BLaER1 treated with 17β-estradiol and CSF1 and Interleukin-3, amounts not matched to agents 10 nM and 100 nM (cell line): ENCODE results near the gene LNPEP.

Source experiments
- H3K27ac ChIP-seq, 11 experiments: shearing (Covaris generic); formaldehyde crosslinking; 2 replicates each; pipeline ENCODE4 v1.8.1; 2022
- H3K27me3 ChIP-seq, 11 experiments: shearing (Covaris generic); formaldehyde crosslinking; 2 replicates each; pipeline ENCODE4 v1.8.1; 2022
- H3K36me3 ChIP-seq, 11 experiments: shearing (Covaris generic); formaldehyde crosslinking; 2 replicates each; pipeline ENCODE4 v1.8.1; 2022
- H3K4me1 ChIP-seq, 10 experiments: shearing (Covaris generic); formaldehyde crosslinking; 2 replicates each; pipeline ENCODE4 v1.8.1; 2022
- H3K4me2 ChIP-seq, 11 experiments: shearing (Covaris generic); formaldehyde crosslinking; 2 replicates each; pipeline ENCODE4 v1.8.1; 2022
- H3K4me3 ChIP-seq, 10 experiments: shearing (Covaris generic); formaldehyde crosslinking; 2 replicates each; pipeline ENCODE4 v1.8.1; 2022
- H3K9ac ChIP-seq, 11 experiments: shearing (Covaris generic); formaldehyde crosslinking; 2 replicates each; pipeline ENCODE4 v1.8.1; 2022
- H3K9me3 ChIP-seq, 11 experiments: shearing (Covaris generic); formaldehyde crosslinking; replicated peaks in 1 of 11; 2 replicates each; pipeline ENCODE4 v1.8.1; 2022
- H4K20me1 ChIP-seq, 11 experiments: shearing (Covaris generic); formaldehyde crosslinking; 2 replicates each; pipeline ENCODE4 v1.8.1; 2022
- Cebpa-rat ChIP-seq, 11 experiments: shearing (Covaris generic); IDR thresholded peaks; 2 replicates each; pipeline ENCODE4 v1.8.1; 2022

The LNPEP gene

DNA sequence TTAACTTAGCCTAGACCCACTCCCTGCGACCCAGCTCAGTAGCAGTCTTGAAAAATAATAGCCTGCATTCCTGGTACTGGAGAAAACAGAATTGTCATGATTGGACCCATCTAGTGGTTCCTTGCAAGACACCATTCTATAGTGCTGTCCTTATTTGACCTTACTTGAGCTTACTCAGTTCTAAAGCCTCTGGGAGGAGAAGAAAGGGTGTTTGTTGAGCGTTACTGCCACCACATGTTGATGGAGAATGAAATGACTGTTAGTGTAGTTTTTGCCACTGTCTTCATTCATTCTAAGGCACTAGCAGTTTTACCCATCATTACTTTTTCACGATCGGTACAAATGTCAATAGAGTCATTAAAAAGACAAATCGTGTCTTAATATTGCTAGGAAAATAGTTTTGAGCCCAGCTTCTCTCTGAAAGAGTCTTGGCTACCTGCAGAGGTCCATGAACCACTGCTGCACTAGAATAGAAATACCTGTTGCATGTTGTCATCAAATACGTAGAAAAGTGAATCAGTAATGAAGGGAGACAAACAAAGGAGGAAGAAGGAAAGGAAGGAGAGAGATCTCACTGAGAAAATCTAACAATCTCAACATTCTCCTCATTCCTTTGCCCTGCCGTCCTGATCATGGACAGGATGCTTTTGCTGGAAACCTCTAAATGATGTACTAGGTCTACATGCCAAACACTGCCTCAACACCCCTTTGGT lies 110.5 kb downstream of the LNPEP start:
- Histone ChIP-seq H3K27me3 (no peaks in the 10 kb centered on the region), H3K36me3 (no peaks in the 10 kb centered on the region), H3K27ac (no peak overlapping the region), H3K9ac (no peak overlapping the region), H3K4me3 (no peak overlapping the region), H3K4me2 (no peak overlapping the region), H3K4me1 (peaks cover 0 to 19% (median 5%) of the 10 kb centered on the region in 10 experiments; a peak in 9 of 20 replicates), H4K20me1 (no peaks in the 10 kb centered on the region), H3K9me3 (peaks cover 0 to 4% (median 0%) of the 10 kb centered on the region in 11 experiments; a peak in 3 of 22 replicates)
- no peak for TF ChIP-seq Cebpa-rat (IDR thresholded peaks at IDR 0.05)

- Histone ChIP-seq H3K4me2 (no peak overlapping the region), H3K4me1 (peaks cover 0 to 19% (median 5%) of the 10 kb centered on the region in 10 experiments; a peak in 9 of 20 replicates), H3K9me3 (peaks cover 0 to 9% (median under 1%) of the 10 kb centered on the region in 11 experiments; a peak in 6 of 22 replicates), H3K27ac (no peak overlapping the region), H3K4me3 (no peak overlapping the region), H3K9ac (no peak overlapping the region), H3K36me3 (no peaks in the 10 kb centered on the region), H3K27me3 (no peaks in the 10 kb centered on the region), H4K20me1 (no peaks in the 10 kb centered on the region)
- no peak for TF ChIP-seq Cebpa-rat (IDR thresholded peaks at IDR 0.05)
Observed at GRCh38 chr5:97047076-97047475, 111.2 kb downstream of the LNPEP start.

- Histone ChIP-seq H3K9ac (no peak overlapping the region), H3K4me3 (no peak overlapping the region), H3K4me2 (peak overlapping the region in 6 of 11 experiments; percentile 5 to 75 (median 54); a peak in 11 of 22 replicates), H4K20me1 (no peaks in the 10 kb centered on the region), H3K36me3 (no peaks in the 10 kb centered on the region), H3K27me3 (no peaks in the 10 kb centered on the region), H3K4me1 (peaks cover 0 to 19% (median 5%) of the 10 kb centered on the region in 10 experiments; a peak in 9 of 20 replicates), H3K27ac (peak overlapping the region in 3 of 11 experiments; percentile 26 to 39 (median 31); a peak in 4 of 22 replicates), H3K9me3 (peaks cover 0 to 15% (median 5%) of the 10 kb centered on the region in 11 experiments; a peak in 8 of 22 replicates)
- no peak for TF ChIP-seq Cebpa-rat (IDR thresholded peaks at IDR 0.05)
Observed at GRCh38 chr5:97049175-97049574, 113.3 kb downstream of the LNPEP start.

DNA sequence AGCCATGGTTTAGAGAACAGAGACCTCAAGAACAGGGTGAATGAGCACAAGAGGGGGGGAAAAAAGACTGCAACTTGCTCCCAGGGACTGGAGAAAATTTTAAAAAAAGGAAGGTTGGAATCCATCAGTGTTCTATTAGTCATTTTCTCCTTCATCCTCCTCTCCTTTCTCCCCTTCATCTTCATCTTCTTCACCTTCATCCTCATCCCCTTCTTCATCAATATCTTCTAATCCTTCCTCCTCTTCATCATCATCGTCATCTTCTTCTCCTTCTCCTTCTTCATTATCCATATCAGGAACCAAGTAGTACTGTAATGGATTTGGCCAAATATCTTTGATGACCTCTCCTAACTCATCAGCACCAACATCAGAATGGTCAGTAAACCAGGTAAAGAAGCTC lies 120.4 kb downstream of the LNPEP start:
- Histone ChIP-seq H3K27me3 (no peaks in the 10 kb centered on the region), H3K36me3 (no peaks in the 10 kb centered on the region), H3K4me1 (no peaks in the 10 kb centered on the region), H4K20me1 (no peaks in the 10 kb centered on the region), H3K9me3 (peaks cover 14 to 35% (median 20%) of the 10 kb centered on the region in 11 experiments; a peak in 21 of 22 replicates), H3K4me3 (no peak overlapping the region), H3K4me2 (no peak overlapping the region), H3K27ac (no peak overlapping the region), H3K9ac (no peak overlapping the region)
- TF ChIP-seq Cebpa-rat (IDR thresholded peaks at IDR 0.05), result no peak

DNA sequence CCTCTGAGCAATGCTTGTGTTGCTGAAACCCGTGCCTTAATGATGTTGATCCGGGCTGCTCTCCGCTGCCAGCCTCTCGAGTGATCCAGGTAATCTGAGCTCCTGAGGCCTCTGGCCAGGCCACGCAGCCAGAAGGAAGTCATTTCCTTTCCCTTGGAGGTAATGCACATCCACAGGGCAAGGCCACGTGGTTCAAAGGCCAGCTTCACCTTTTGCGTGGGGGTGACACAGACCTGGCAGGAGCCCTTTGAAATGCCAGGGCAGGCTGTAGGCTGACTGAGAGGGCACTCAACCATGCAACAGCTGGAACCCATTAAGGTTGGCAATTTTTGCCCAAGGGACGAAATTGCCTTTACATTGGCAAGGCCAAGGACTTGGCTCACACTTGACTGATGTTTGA lies 126.2 kb downstream of the LNPEP start:
- H3K27ac ChIP-seq, result no peak overlapping the region
- no peaks in the 10 kb centered on the region for H4K20me1 ChIP-seq
- peaks cover 8 to 22% (median 18%) of the 10 kb centered on the region in 11 experiments; a peak in 21 of 22 replicates for H3K9me3 ChIP-seq
- H3K36me3 ChIP-seq, result no peaks in the 10 kb centered on the region
- H3K4me1 ChIP-seq, result peaks cover 0 to 4% (median 0%) of the 10 kb centered on the region in 10 experiments; a peak in 1 of 20 replicates
- H3K27me3 ChIP-seq, result no peaks in the 10 kb centered on the region
- no peak overlapping the region for H3K4me3 ChIP-seq
- TF ChIP-seq Cebpa-rat (IDR thresholded peaks at IDR 0.05), result no peak
- H3K9ac ChIP-seq, result no peak overlapping the region
- no peak overlapping the region; a peak in 1 of 22 replicates for H3K4me2 ChIP-seq

GRCh38 chr5:97063251-97063650 lies 127.4 kb downstream of the LNPEP start:
- peaks cover 8 to 22% (median 18%) of the 10 kb centered on the region in 11 experiments; a peak in 21 of 22 replicates for H3K9me3 ChIP-seq
- H3K27me3 ChIP-seq, result no peaks in the 10 kb centered on the region
- H3K27ac ChIP-seq, result no peak overlapping the region
- H3K4me3 ChIP-seq, result no peak overlapping the region
- H3K9ac ChIP-seq, result no peak overlapping the region
- peaks cover 0 to 4% (median 0%) of the 10 kb centered on the region in 10 experiments; a peak in 1 of 20 replicates for H3K4me1 ChIP-seq
- no peak for TF ChIP-seq Cebpa-rat (IDR thresholded peaks at IDR 0.05)
- no peak overlapping the region for H3K4me2 ChIP-seq
- no peaks in the 10 kb centered on the region for H4K20me1 ChIP-seq
- no peaks in the 10 kb centered on the region for H3K36me3 ChIP-seq

- peaks cover 0 to 2% (median 0%) of the 10 kb centered on the region in 11 experiments; a peak in 6 of 22 replicates for H3K9me3 ChIP-seq
- no peak overlapping the region for H3K4me2 ChIP-seq
Observed at GRCh38 chr5:97065475-97065874, 129.6 kb downstream of the LNPEP start.

GRCh38 chr5:97067296-97067850 lies 131.5 kb downstream of the LNPEP start:
- no peaks in the 10 kb centered on the region for H3K9me3 ChIP-seq
- no peak overlapping the region for H3K4me2 ChIP-seq
- H3K36me3 ChIP-seq, result no peaks in the 10 kb centered on the region
- no peak for TF ChIP-seq Cebpa-rat (IDR thresholded peaks at IDR 0.05)
- no peaks in the 10 kb centered on the region for H4K20me1 ChIP-seq
- no peak overlapping the region for H3K9ac ChIP-seq
- no peaks in the 10 kb centered on the region for H3K27me3 ChIP-seq
- H3K27ac ChIP-seq, result no peak overlapping the region
- H3K4me3 ChIP-seq, result no peak overlapping the region
- H3K4me1 ChIP-seq, result peaks cover 0 to under 1% (median 0%) of the 10 kb centered on the region in 10 experiments; a peak in 1 of 20 replicates

More at GRCh38 chr5:97065475-97065874, 129.6 kb downstream of the LNPEP start:
- TF ChIP-seq Cebpa-rat (IDR thresholded peaks at IDR 0.05), result no peak
- H3K27me3 ChIP-seq, result no peaks in the 10 kb centered on the region
- no peaks in the 10 kb centered on the region for H3K36me3 ChIP-seq
- no peak overlapping the region for H3K4me3 ChIP-seq
- no peak overlapping the region for H3K27ac ChIP-seq
- H3K9ac ChIP-seq, result no peak overlapping the region
- peaks cover 0 to 4% (median 0%) of the 10 kb centered on the region in 10 experiments; a peak in 1 of 20 replicates for H3K4me1 ChIP-seq
- no peaks in the 10 kb centered on the region for H4K20me1 ChIP-seq

DNA sequence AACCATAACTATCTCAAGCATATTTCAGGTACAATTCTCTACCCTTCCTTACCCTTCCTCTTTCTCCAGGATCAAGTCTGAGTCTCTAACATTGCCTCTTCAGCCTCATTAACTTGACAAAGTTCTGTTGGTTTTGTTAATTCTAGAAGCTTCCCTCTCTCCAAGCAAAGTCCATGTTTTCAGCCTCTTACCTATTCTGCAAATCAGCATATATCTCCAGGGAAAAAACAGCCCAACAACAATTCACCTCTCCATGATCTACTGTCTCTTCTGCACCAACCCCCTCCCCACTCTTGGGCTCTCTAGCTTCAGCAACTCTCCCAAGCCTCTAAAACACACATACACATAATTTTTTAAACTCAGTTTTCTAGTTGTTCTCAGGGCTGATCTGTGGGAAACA lies 134.4 kb downstream of the LNPEP start:
- H3K4me2 ChIP-seq, result no peak overlapping the region
- no peaks in the 10 kb centered on the region for H4K20me1 ChIP-seq
- H3K27ac ChIP-seq, result no peak overlapping the region
- H3K27me3 ChIP-seq, result no peaks in the 10 kb centered on the region
- no peak for TF ChIP-seq Cebpa-rat (IDR thresholded peaks at IDR 0.05)
- no peaks in the 10 kb centered on the region for H3K36me3 ChIP-seq
- H3K9ac ChIP-seq, result no peak overlapping the region
- no peaks in the 10 kb centered on the region; a peak in 1 of 20 replicates for H3K4me1 ChIP-seq
- no peak overlapping the region for H3K4me3 ChIP-seq
- no peaks in the 10 kb centered on the region for H3K9me3 ChIP-seq
